ENCODE results near the gene BFSP1.

BFSP1 gene

GRCh38 chr20:17505636-17506517 lies 25.3 kb downstream of the BFSP1 start:
- H3K4me1 Mint-ChIP-seq (ENCODE audit: low read depth in 2 of 2) = peaks cover 41 to 43% of the 10 kb centered on the region in 2 donors
- H3K9me3 Mint-ChIP-seq = no peaks in the 10 kb centered on the region
- DNase-seq = peak; percentile 24 to 33 (median 27)
- peaks cover 5% of the 10 kb centered on the region for H3K36me3 Mint-ChIP-seq (ENCODE audit: insufficient read depth)
- peak overlapping the region; percentile 86 to 88 for H3K4me3 Mint-ChIP-seq
- H3K27me3 Mint-ChIP-seq = peaks cover 0 to 4% of the 10 kb centered on the region in 2 donors
- peak overlapping the region; percentile 85 to 91 for H3K27ac Mint-ChIP-seq
- ATAC-seq (replicated peaks) = peak; percentile 56

GRCh38 chr20:17504898-17505635 lies 26.1 kb downstream of the BFSP1 start:
- Mint-ChIP-seq H3K4me1 (ENCODE audit: low read depth in 2 of 2) (peaks cover 39 to 40% of the 10 kb centered on the region in 2 donors), H3K4me3 (peak overlapping the region; percentile 86 to 88), H3K36me3 (ENCODE audit: insufficient read depth) (peaks cover 5% of the 10 kb centered on the region), H3K9me3 (no peaks in the 10 kb centered on the region), H3K27me3 (peaks cover 0 to 4% of the 10 kb centered on the region in 2 donors), H3K27ac (peak overlapping the region; percentile 85 to 91)
- DNase-seq (peak; percentile 39 to 53 (median 40)), ATAC-seq (replicated peaks) (peak; percentile 68)

GRCh38 chr20:17504066-17504897 lies 26.9 kb downstream of the BFSP1 start:
- Mint-ChIP-seq H3K27ac (peak overlapping the region; percentile 85 to 91), H3K9me3 (no peaks in the 10 kb centered on the region), H3K4me3 (peak overlapping the region; percentile 86 to 88), H3K4me1 (ENCODE audit: low read depth in 2 of 2) (peaks cover 37 to 40% of the 10 kb centered on the region in 2 donors), H3K36me3 (ENCODE audit: insufficient read depth) (peaks cover 5% of the 10 kb centered on the region), H3K27me3 (peaks cover 0 to 4% of the 10 kb centered on the region in 2 donors)
- ATAC-seq (replicated peaks) = peak; percentile 53
- peak in 2 of 3 experiments; percentile 24 to 45 for DNase-seq

GRCh38 chr20:17503301-17504065 lies 27.7 kb downstream of the BFSP1 start:
- peaks cover 7% of the 10 kb centered on the region for H3K36me3 Mint-ChIP-seq (ENCODE audit: insufficient read depth)
- ATAC-seq (replicated peaks) (no peak), DNase-seq (no peak)
- H3K9me3 Mint-ChIP-seq = no peaks in the 10 kb centered on the region
- H3K4me3 Mint-ChIP-seq = peak overlapping the region; percentile 86 to 88
- peaks cover 37 to 40% of the 10 kb centered on the region in 2 donors for H3K4me1 Mint-ChIP-seq (ENCODE audit: low read depth in 2 of 2)
- peak overlapping the region in 1 of 2 donors; percentile 85 for H3K27ac Mint-ChIP-seq
- peaks cover 4 to 5% of the 10 kb centered on the region in 2 donors for H3K27me3 Mint-ChIP-seq

GRCh38 chr20:17502105-17502504 lies 29.1 kb downstream of the BFSP1 start:
- no peak overlapping the region for H3K27ac Mint-ChIP-seq
- ATAC-seq (replicated peaks) = no peak
- DNase-seq = no peak
- no peak overlapping the region for H3K4me3 Mint-ChIP-seq
- H3K9me3 Mint-ChIP-seq = no peaks in the 10 kb centered on the region
- peaks cover 32 to 34% of the 10 kb centered on the region in 2 donors for H3K4me1 Mint-ChIP-seq (ENCODE audit: low read depth in 2 of 2)
- H3K27me3 Mint-ChIP-seq = peaks cover 4 to 9% of the 10 kb centered on the region in 2 donors
- peaks cover 7% of the 10 kb centered on the region for H3K36me3 Mint-ChIP-seq (ENCODE audit: insufficient read depth)

- Mint-ChIP-seq H3K9me3 (no peaks in the 10 kb centered on the region), H3K4me3 (no peak overlapping the region), H3K4me1 (ENCODE audit: low read depth in 2 of 2) (peaks cover 30 to 31% of the 10 kb centered on the region in 2 donors), H3K27me3 (peaks cover 4 to 9% of the 10 kb centered on the region in 2 donors), H3K27ac (peak overlapping the region in 1 of 2 donors; percentile 33), H3K36me3 (ENCODE audit: insufficient read depth) (peaks cover 7% of the 10 kb centered on the region)
- DNase-seq (no peak), ATAC-seq (replicated peaks) (no peak)
Measured at GRCh38 chr20:17501701-17502100, 29.5 kb downstream of the BFSP1 start.

GRCh38 chr20:17500826-17501225 lies 30.4 kb downstream of the BFSP1 start:
- no peak for ATAC-seq (replicated peaks)
- H3K36me3 Mint-ChIP-seq (ENCODE audit: insufficient read depth) = peaks cover 7% of the 10 kb centered on the region

GRCh38 chr20:17500271-17500670 lies 30.9 kb downstream of the BFSP1 start:
- H3K27me3 Mint-ChIP-seq = peaks cover 4 to 9% of the 10 kb centered on the region in 2 donors
- no peak for DNase-seq
- no peak overlapping the region for H3K4me3 Mint-ChIP-seq
- no peaks in the 10 kb centered on the region for H3K9me3 Mint-ChIP-seq
- ATAC-seq (replicated peaks) = no peak
- H3K36me3 Mint-ChIP-seq (ENCODE audit: insufficient read depth) = peaks cover 2% of the 10 kb centered on the region
- H3K27ac Mint-ChIP-seq = no peak overlapping the region
- H3K4me1 Mint-ChIP-seq (ENCODE audit: low read depth in 2 of 2) = peaks cover 18 to 20% of the 10 kb centered on the region in 2 donors

More at GRCh38 chr20:17500826-17501225, 30.4 kb downstream of the BFSP1 start:
- Mint-ChIP-seq H3K9me3 (no peaks in the 10 kb centered on the region), H3K4me1 (ENCODE audit: low read depth in 2 of 2) (peaks cover 24 to 26% of the 10 kb centered on the region in 2 donors), H3K27me3 (peaks cover 4 to 9% of the 10 kb centered on the region in 2 donors), H3K4me3 (no peak overlapping the region), H3K27ac (no peak overlapping the region)
- DNase-seq = no peak

GRCh38 chr20:17499041-17499440 lies 32.1 kb downstream of the BFSP1 start:
- Mint-ChIP-seq H3K4me1 (ENCODE audit: low read depth in 2 of 2) (peaks cover 6 to 8% of the 10 kb centered on the region in 2 donors), H3K27me3 (peaks cover 4 to 9% of the 10 kb centered on the region in 2 donors)

GRCh38 chr20:17498641-17499040 lies 32.5 kb downstream of the BFSP1 start:
- Mint-ChIP-seq H3K27me3 (peaks cover 4 to 9% of the 10 kb centered on the region in 2 donors), H3K36me3 (ENCODE audit: insufficient read depth) (peaks cover 2% of the 10 kb centered on the region), H3K27ac (no peak overlapping the region), H3K4me1 (ENCODE audit: low read depth in 2 of 2) (peaks cover 2 to 4% of the 10 kb centered on the region in 2 donors), H3K9me3 (no peaks in the 10 kb centered on the region), H3K4me3 (no peak overlapping the region)
- ATAC-seq (replicated peaks) (no peak), DNase-seq (no peak)

More at GRCh38 chr20:17499041-17499440, 32.1 kb downstream of the BFSP1 start:
- Mint-ChIP-seq H3K27ac (no peak overlapping the region), H3K4me3 (no peak overlapping the region), H3K36me3 (ENCODE audit: insufficient read depth) (peaks cover 2% of the 10 kb centered on the region), H3K9me3 (no peaks in the 10 kb centered on the region)
- ATAC-seq (replicated peaks) (no peak), DNase-seq (no peak)

GRCh38 chr20:17497821-17498580 lies 33.2 kb downstream of the BFSP1 start:
- Mint-ChIP-seq H3K27ac (no peak overlapping the region), H3K27me3 (peaks cover 4 to 9% of the 10 kb centered on the region in 2 donors), H3K36me3 (ENCODE audit: insufficient read depth) (peaks cover 2% of the 10 kb centered on the region), H3K4me3 (no peak overlapping the region), H3K9me3 (no peaks in the 10 kb centered on the region), H3K4me1 (ENCODE audit: low read depth in 2 of 2) (no peaks in the 10 kb centered on the region)
- DNase-seq (no peak), ATAC-seq (replicated peaks) (no peak)

- Mint-ChIP-seq H3K27me3 (peaks cover 0 to 9% of the 10 kb centered on the region in 2 donors), H3K27ac (no peak overlapping the region), H3K4me3 (no peak overlapping the region), H3K4me1 (ENCODE audit: low read depth in 2 of 2) (no peaks in the 10 kb centered on the region), H3K36me3 (ENCODE audit: insufficient read depth) (peaks cover 2% of the 10 kb centered on the region), H3K9me3 (no peaks in the 10 kb centered on the region)
- ATAC-seq (replicated peaks) = no peak
- DNase-seq = no peak
Measured at GRCh38 chr20:17495826-17496225, 35.4 kb downstream of the BFSP1 start.

Measured in effector memory CD8-positive, alpha-beta T cell (primary cell).